Uterus (tissue), 4 donors: ENCODE results near the gene ABCA2. TPM values are rescaled to one million over a fixed set of nuclear protein-coding genes. Genes with fewer than 3 reads are reported as not detected.

Experiments used
- DNase-seq, 2 donors: peaks; one replicate each; pipeline ENCODE4 v3.0.0-alpha.2; 2019 to 2020
- H3K27ac ChIP-seq, 2 donors: fragments of 200-600 bp; sonication (generic); 1 replicate in 1 of 2; 2 replicates in 1 of 2; pipeline ENCODE4 v1.5.1; 2016 to 2018
- H3K27me3 ChIP-seq, 2 donors: fragments of 200-600 bp; sonication (generic); one replicate each; pipeline ENCODE4 v1.5.1; 2018 to 2019; ENCODE audit warnings: control low read depth in 1 of 2
- H3K36me3 ChIP-seq, 2 donors: fragments of 200-600 bp; sonication (generic); one replicate each; pipeline ENCODE4 v1.5.1; 2019; ENCODE audit warnings: control low read depth in 1 of 2
- H3K4me1 ChIP-seq, 2 donors: fragments of 200-600 bp; sonication (generic); one replicate each; pipeline ENCODE4 v1.5.1; 2018 to 2019; ENCODE audit warnings: control low read depth in 1 of 2
- H3K4me3 ChIP-seq, 2 donors: fragments of 200-600 bp; sonication (generic); 1 replicate in 1 of 2; 2 replicates in 1 of 2; pipeline ENCODE4 v1.5.1; 2018 to 2019; ENCODE audit warnings: mild to moderate bottlenecking in 1 of 2
- H3K9me3 ChIP-seq, 2 donors: fragments of 200-600 bp; sonication (generic); one replicate each; pipeline ENCODE4 v1.5.1; 2019; ENCODE audit warnings: control low read depth in 1 of 2
- POLR2A ChIP-seq, 2 donors: fragments of 450-650 bp; IDR thresholded peaks; one replicate each; pipeline ENCODE4 v1.6.1; 2016; ENCODE audit warnings: antibody characterized with exemption in 2 of 2, mild to moderate bottlenecking in 1 of 2, moderate library complexity in 1 of 2
- intact Hi-C: fragments of 100-400 bp; cut with DNase I; formaldehyde crosslinking; loops from one replicate; pipeline ENCODE4 v1.15.1; 2023; ENCODE audit warnings: low total_unique reads
- total RNA-seq, 4 donors: library from RNA; depleted of rRNA in 3 of 4; stranded (reverse); fragments of >200 nt in 3 of 4; gene quantifications; one replicate each; pipeline versions ENCODE4 v1.1.0 to v1.2.4, GENCODE V29; 2014 to 2023
- TF ChIP-seq, protein P1 (sequence below), 4 experiments: fragments of 200-600 bp in 2 of 4; fragments of 450-650 bp in 2 of 4; sonication (generic) in 2 of 4; IDR thresholded peaks; one replicate each; pipeline ENCODE4 v1.5.1; 2016 to 2019; ENCODE audit warnings: antibody characterized with exemption in 4 of 4, mild to moderate bottlenecking in 2 of 4, moderate library complexity in 1 of 4
- donor health status: DM: yes; HTN: yes; CAD: no.

The ABCA2 gene
- total RNA-seq, 4 donors from 2014 or later, result 24.8 to 36.9 (median 26.1) TPM

DNA sequence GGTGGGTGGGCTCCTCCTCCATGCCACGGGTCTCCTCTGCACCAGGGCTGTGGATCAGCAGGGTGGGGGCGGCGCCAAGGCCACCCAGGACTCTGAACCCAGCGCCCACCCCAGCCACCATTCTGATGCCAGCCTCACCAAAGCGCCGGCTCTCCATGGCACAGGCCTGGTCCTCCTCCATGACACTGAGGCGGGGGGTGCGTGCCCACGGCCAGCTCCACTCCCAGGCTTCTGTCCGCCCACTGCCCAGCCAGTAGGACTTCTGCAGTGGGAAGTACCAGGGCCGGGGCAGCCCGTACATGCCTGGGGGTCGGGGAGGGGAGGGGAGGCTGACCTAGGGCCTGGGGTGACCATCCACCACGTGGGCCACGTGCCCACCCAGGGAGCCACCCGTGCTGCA, 11.6 kb downstream of the ABCA2 start:
- Histone ChIP-seq H3K27ac (no peak overlapping the region), H3K27me3 (no peaks in the 10 kb centered on the region), H3K4me1 (no peaks in the 10 kb centered on the region), H3K9me3 (no peaks in the 10 kb centered on the region), H3K36me3 (no peaks in the 10 kb centered on the region), H3K4me3 (no peak overlapping the region)
- no peak for DNase-seq
- TF ChIP-seq POLR2A (IDR thresholded peaks at IDR 0.05), result no peak
- TF ChIP-seq, protein P1, sequence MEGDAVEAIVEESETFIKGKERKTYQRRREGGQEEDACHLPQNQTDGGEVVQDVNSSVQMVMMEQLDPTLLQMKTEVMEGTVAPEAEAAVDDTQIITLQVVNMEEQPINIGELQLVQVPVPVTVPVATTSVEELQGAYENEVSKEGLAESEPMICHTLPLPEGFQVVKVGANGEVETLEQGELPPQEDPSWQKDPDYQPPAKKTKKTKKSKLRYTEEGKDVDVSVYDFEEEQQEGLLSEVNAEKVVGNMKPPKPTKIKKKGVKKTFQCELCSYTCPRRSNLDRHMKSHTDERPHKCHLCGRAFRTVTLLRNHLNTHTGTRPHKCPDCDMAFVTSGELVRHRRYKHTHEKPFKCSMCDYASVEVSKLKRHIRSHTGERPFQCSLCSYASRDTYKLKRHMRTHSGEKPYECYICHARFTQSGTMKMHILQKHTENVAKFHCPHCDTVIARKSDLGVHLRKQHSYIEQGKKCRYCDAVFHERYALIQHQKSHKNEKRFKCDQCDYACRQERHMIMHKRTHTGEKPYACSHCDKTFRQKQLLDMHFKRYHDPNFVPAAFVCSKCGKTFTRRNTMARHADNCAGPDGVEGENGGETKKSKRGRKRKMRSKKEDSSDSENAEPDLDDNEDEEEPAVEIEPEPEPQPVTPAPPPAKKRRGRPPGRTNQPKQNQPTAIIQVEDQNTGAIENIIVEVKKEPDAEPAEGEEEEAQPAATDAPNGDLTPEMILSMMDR (IDR thresholded peaks at IDR 0.05), result no peak
- intact Hi-C loops, result no loop called here

DNA sequence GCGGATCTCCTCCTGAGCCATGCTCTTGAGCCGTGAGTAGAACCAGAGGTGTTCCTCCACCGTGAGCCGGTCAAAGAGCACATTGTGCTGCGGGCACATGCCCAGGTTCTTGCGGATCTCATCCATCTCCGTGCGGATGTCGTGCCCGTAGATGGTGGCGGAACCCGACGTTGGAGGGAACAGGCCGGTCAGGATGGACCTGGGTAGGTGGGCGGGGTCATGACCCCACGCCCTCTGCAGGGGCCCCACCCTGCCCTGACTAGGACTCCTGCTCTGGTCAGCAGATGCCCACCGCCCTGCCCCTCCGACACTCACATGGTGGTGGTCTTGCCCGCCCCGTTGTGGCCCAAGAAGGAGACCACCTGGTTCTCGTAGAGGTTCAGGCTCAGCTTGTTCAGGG, 12.1 kb downstream of the ABCA2 start:
- Histone ChIP-seq H3K36me3 (no peaks in the 10 kb centered on the region), H3K4me1 (no peaks in the 10 kb centered on the region), H3K9me3 (no peaks in the 10 kb centered on the region), H3K27ac (no peak overlapping the region), H3K27me3 (no peaks in the 10 kb centered on the region), H3K4me3 (no peak overlapping the region)
- TF ChIP-seq POLR2A (IDR thresholded peaks at IDR 0.05), result no peak
- intact Hi-C loops, result no loop called here
- DNase-seq, result no peak

DNA sequence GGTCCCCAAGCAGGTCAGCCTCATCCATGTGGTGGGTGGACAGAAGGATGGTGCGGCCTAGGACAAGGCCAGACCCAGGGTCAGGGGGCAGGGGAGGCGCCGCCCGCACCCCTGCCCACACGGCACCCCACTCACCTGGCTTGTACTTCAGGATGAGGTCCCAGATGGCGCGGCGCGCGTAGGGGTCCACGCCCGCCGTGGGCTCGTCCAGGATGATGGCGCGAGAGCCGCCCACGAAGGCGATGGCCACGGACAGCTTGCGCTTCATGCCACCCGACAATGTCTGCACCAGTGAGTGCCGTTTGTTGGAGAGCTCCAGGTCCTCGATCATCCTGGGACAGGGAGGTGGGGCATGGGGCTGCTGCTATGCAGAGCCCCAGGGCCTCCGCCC, 12.5 kb downstream of the ABCA2 start:
- Histone ChIP-seq H3K4me3 (no peak overlapping the region), H3K36me3 (no peaks in the 10 kb centered on the region), H3K27ac (no peak overlapping the region), H3K9me3 (no peaks in the 10 kb centered on the region), H3K27me3 (no peaks in the 10 kb centered on the region), H3K4me1 (no peaks in the 10 kb centered on the region)
- intact Hi-C loops, result no loop called here
- no peak for DNase-seq
- TF ChIP-seq, protein P1 (IDR thresholded peaks at IDR 0.05), result no peak
- TF ChIP-seq POLR2A (IDR thresholded peaks at IDR 0.05), result no peak

DNA sequence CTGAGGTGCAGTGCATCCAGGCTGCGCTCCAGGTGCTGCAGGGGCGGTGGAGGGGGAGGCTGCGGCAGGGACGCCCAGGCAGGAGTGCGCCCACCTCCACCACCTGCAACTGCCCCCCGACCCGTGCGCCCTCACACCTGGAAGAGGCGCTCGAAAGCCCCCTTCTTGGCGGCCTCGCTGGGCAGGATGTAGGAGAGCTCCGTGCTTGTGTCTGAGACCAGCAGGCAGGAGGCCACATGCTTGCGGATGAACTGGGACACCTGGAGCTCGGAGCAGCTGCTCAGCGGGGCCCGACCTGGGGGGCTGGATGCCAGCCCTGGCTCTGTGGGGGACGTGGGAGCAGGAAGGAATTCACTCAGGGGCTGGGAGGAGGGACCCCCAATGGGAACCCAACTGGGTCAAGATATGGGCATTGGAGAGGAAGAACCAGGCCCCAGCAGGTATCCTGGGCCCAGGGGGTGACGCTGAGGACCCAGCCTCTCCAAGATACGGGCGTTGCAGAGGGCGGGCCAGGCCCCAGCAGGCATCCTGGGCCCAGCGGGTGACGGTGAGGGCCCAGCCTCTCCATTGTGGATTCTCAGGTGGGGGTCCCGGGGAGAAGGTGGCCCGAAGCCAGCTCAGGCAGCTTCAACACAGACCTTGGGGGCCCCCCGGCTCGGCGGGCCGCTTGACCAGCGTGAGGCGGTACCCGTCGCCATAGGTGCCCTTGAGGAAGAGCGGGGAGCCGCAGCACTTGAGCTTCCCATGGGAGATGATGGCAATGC, 13.1 kb downstream of the ABCA2 start:
- Histone ChIP-seq H3K4me1 (no peaks in the 10 kb centered on the region), H3K4me3 (no peak overlapping the region), H3K27me3 (no peaks in the 10 kb centered on the region), H3K36me3 (no peaks in the 10 kb centered on the region), H3K27ac (no peak overlapping the region), H3K9me3 (no peaks in the 10 kb centered on the region)
- no peak for DNase-seq
- intact Hi-C loops, result no loop called here
- TF ChIP-seq, protein P1 (IDR thresholded peaks at IDR 0.05), result no peak
- TF ChIP-seq POLR2A (IDR thresholded peaks at IDR 0.05), result no peak

DNA sequence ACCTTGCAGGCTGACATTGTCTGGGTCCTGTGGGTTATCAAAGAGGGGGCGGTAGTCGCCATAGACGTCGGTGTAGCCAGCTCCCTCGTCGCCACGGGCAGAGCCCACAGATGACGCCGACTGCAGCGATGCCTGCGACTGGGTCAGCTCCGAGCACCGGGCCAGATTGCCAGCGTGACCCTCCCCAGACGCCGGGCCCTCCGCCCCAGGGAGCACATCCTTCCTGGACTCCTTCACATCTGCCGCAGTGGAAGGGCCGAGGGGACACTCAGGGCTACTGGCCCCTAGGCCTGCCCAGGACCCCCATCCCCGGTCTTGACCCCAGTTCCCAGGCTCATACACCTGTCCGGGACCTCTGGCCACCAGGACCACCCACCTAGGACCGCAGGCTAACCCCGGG, 13.9 kb downstream of the ABCA2 start:
- Histone ChIP-seq H3K4me1 (no peaks in the 10 kb centered on the region), H3K27ac (no peak overlapping the region), H3K27me3 (no peaks in the 10 kb centered on the region), H3K9me3 (no peaks in the 10 kb centered on the region), H3K4me3 (no peak overlapping the region), H3K36me3 (no peaks in the 10 kb centered on the region)
- TF ChIP-seq POLR2A (IDR thresholded peaks at IDR 0.05), result no peak
- TF ChIP-seq, protein P1 (IDR thresholded peaks at IDR 0.05), result no peak
- DNase-seq, result no peak
- intact Hi-C loops, result no loop called here
